Hepatocyte (in vitro differentiated cells): ENCODE measurements around the gene ABCD2. TPM values are rescaled to one million over a fixed set of nuclear protein-coding genes. Genes with fewer than 3 reads are reported as not detected.
A peak's percentile ranks its signal among the peaks of the same experiment; 100 is the strongest.

Experiments
- DNase-seq: peaks from one replicate; pipeline ENCODE4 v3.0.0-alpha.2; 2016; ENCODE audit warnings: low spot score
- H2AFZ ChIP-seq: fragments of 200-600 bp; sonication (generic); 2 replicates; pipeline ENCODE4 v1.6.0; 2016; ENCODE audit warnings: antibody characterized with exemption, mild to moderate bottlenecking
- H3K27ac ChIP-seq: fragments of 200-600 bp; sonication (generic); 2 replicates; pipeline ENCODE4 v1.5.1; 2016; ENCODE audit warnings: mild to moderate bottlenecking
- H3K27me3 ChIP-seq: fragments of 200-600 bp; sonication (generic); 2 replicates; pipeline ENCODE4 v1.6.1; 2016
- H3K36me3 ChIP-seq: fragments of 200-600 bp; sonication (generic); replicated peaks from 2 replicates; pipeline ENCODE4 v1.5.1; 2016; ENCODE audit warnings: low read depth; ENCODE audit not compliant: insufficient read depth
- H3K4me1 ChIP-seq: fragments of 200-600 bp; sonication (generic); 2 replicates; pipeline ENCODE4 v1.5.1; 2016; ENCODE audit warnings: mild to moderate bottlenecking, moderate library complexity; ENCODE audit not compliant: insufficient read depth
- H3K4me2 ChIP-seq: fragments of 200-600 bp; sonication (generic); 2 replicates; pipeline ENCODE4 v1.6.0; 2016
- H3K4me3 ChIP-seq: fragments of 200-600 bp; sonication (generic); 2 replicates; pipeline ENCODE4 v1.5.1; 2016; ENCODE audit warnings: mild to moderate bottlenecking
- H3K79me2 ChIP-seq: fragments of 200-600 bp; sonication (generic); 2 replicates; pipeline ENCODE4 v1.6.0; 2017; ENCODE audit warnings: mild to moderate bottlenecking
- H3K9me2 ChIP-seq: fragments of 200-600 bp; sonication (generic); replicated peaks from 2 replicates; pipeline ENCODE4 v1.6.0; 2017; ENCODE audit warnings: mild to moderate bottlenecking; ENCODE audit not compliant: insufficient read depth
- H3K9me3 ChIP-seq: fragments of 200-600 bp; sonication (generic); 2 replicates; pipeline ENCODE4 v1.5.1; 2016; ENCODE audit warnings: low read depth, mild to moderate bottlenecking
- H4K20me1 ChIP-seq: fragments of 200-600 bp; sonication (generic); 2 replicates; pipeline ENCODE4 v1.6.0; 2016; ENCODE audit warnings: mild to moderate bottlenecking; ENCODE audit not compliant: insufficient read depth, poor library complexity, severe bottlenecking
- CTCF ChIP-seq: fragments of 200-600 bp; sonication (generic); IDR thresholded peaks from 2 replicates; pipeline ENCODE4 v1.5.1; 2016; ENCODE audit warnings: antibody characterized with exemption, mild to moderate bottlenecking; ENCODE audit not compliant: poor library complexity
- EZH2 ChIP-seq: fragments of 200-600 bp; sonication (generic); IDR thresholded peaks from 2 replicates; pipeline ENCODE4 v1.6.1; 2016; ENCODE audit warnings: antibody characterized with exemption, mild to moderate bottlenecking, borderline replicate concordance
- EZH2phosphoT487 ChIP-seq: fragments of 200-600 bp; sonication (generic); IDR thresholded peaks from one replicate; pipeline ENCODE4 v1.6.1; 2018; ENCODE audit warnings: antibody characterized with exemption, mild to moderate bottlenecking, low read depth, moderate library complexity; ENCODE audit not compliant: unreplicated experiment, severe bottlenecking
- WGBS: methylation state at CpG from one replicate; pipeline ENCODE4 v1.1.6; 2016; ENCODE audit warnings: low lambda C conversion rate; ENCODE audit errors: missing lambda C conversion rate; 5-methylcytosine and 5-hydroxymethylcytosine counted together
- polyA plus RNA-seq: library from polyadenylated mRNA; unstranded; fragments of >200 nt; fragmentation: Nextera tagmentation; extraction: Ambion mirVana; gene quantifications from 2 replicates; pipeline ENCODE4 v1.2.1, GENCODE V29; 2016
- total RNA-seq: library from RNA; depleted of rRNA; stranded (reverse); fragments of >200 nt; gene quantifications from 2 replicates; pipeline ENCODE4 v1.2.3, GENCODE V29; 2014

Gene ABCD2
- total and polyA plus RNA-seq, 2 experiments from 2014 or later: 0.17 to 0.19 TPM

DNA sequence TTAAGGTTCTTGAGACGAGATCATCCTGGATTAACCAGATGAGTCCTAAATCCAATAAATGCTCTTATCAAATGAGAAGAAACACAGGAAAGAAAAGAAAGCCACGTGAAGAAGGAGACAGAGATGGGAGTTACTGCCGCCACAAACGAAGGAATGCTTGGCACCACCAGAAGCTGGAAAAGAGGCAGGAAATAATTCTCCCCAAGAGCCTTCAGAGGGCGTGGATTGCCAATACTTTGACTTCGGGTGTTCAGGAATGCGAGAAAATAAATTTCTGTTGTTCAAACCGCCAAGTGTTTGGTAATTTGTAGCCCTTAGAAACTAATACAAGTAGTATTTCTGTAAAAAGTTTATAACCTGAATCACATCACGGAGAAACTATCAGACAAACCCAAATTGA is 31.3 kb downstream of the ABCD2 start:
- DNase-seq: no peak

GRCh38 chr12:39587225-39587624 is 32.4 kb downstream of the ABCD2 start:
- no peaks in the 10 kb centered on the region for H4K20me1 ChIP-seq
- H3K79me2 ChIP-seq: no peaks in the 10 kb centered on the region
- no peaks in the 10 kb centered on the region for H3K4me1 ChIP-seq
- no peak for DNase-seq
- no peak overlapping the region for H3K27ac ChIP-seq
- no peaks in the 10 kb centered on the region for H3K9me3 ChIP-seq
- H3K27me3 ChIP-seq: no peaks in the 10 kb centered on the region
- H3K36me3 ChIP-seq: no peaks in the 10 kb centered on the region
- H3K4me2 ChIP-seq: no peak overlapping the region
- H3K9me2 ChIP-seq: no peaks in the 10 kb centered on the region
- 74% methylated on average over 3 of the region's 3 CpGs for WGBS
- TF ChIP-seq EZH2 (no peak), CTCF (peak; percentile 13)
- H3K4me3 ChIP-seq: no peak overlapping the region
- H2AFZ ChIP-seq: no peak overlapping the region

More for the DNA sequence above, 31.3 kb downstream of the ABCD2 start:
- Histone ChIP-seq H3K36me3 (no peaks in the 10 kb centered on the region), H3K27me3 (no peaks in the 10 kb centered on the region), H3K4me1 (no peaks in the 10 kb centered on the region), H4K20me1 (no peaks in the 10 kb centered on the region), H2AFZ (no peak overlapping the region), H3K79me2 (no peaks in the 10 kb centered on the region), H3K4me2 (no peak overlapping the region), H3K9me2 (no peaks in the 10 kb centered on the region), H3K9me3 (no peaks in the 10 kb centered on the region), H3K27ac (no peak overlapping the region), H3K4me3 (no peak overlapping the region)
- 86% methylated on average over 9 of the region's 9 CpGs for WGBS
- TF ChIP-seq EZH2phosphoT487 (no peak), EZH2 (no peak), CTCF (no peak)

DNA sequence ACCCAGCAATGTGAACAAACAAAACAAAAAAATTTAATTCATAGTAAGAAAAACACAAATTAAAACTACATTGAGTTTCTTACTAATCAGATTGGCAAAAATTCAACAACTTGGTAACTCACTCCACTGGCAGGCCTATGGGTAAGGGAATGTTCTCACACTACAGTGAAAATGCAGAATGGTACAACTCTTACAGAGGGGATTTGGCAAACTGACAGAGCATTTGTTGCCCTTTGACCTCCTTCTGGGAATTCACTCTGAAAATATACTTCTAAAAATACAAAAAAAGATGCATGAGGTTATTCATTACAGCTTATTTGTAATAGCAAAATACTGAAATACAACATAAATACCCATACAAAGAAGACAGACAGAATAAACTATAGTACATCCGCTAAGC is 32.8 kb downstream of the ABCD2 start:
- no peaks in the 10 kb centered on the region for H3K27me3 ChIP-seq
- H3K9me2 ChIP-seq: no peaks in the 10 kb centered on the region
- no peaks in the 10 kb centered on the region for H3K9me3 ChIP-seq
- no peak overlapping the region for H3K4me2 ChIP-seq
- H4K20me1 ChIP-seq: no peaks in the 10 kb centered on the region
- DNase-seq: peak; percentile 3
- no peaks in the 10 kb centered on the region for H3K4me1 ChIP-seq
- no peak overlapping the region for H3K4me3 ChIP-seq
- H3K36me3 ChIP-seq: no peaks in the 10 kb centered on the region
- TF ChIP-seq CTCF (no peak), EZH2 (no peak), EZH2phosphoT487 (no peak)
- H3K79me2 ChIP-seq: no peaks in the 10 kb centered on the region
- WGBS: 89% methylated on average over 1 of the region's 1 CpG
- H2AFZ ChIP-seq: no peak overlapping the region
- H3K27ac ChIP-seq: no peak overlapping the region

- H3K36me3 ChIP-seq: no peaks in the 10 kb centered on the region
- WGBS: 49% methylated on average over 3 of the region's 3 CpGs
- H3K27ac ChIP-seq: no peak overlapping the region
- no peak for DNase-seq
- no peaks in the 10 kb centered on the region for H4K20me1 ChIP-seq
- H3K9me2 ChIP-seq: no peaks in the 10 kb centered on the region
- no peaks in the 10 kb centered on the region for H3K27me3 ChIP-seq
- no peaks in the 10 kb centered on the region for H3K79me2 ChIP-seq
- TF ChIP-seq EZH2 (no peak), EZH2phosphoT487 (no peak), CTCF (no peak)
- H3K4me3 ChIP-seq: no peak overlapping the region
- H3K4me2 ChIP-seq: no peak overlapping the region
- H3K4me1 ChIP-seq: no peaks in the 10 kb centered on the region
- H3K9me3 ChIP-seq: no peaks in the 10 kb centered on the region
- no peak overlapping the region for H2AFZ ChIP-seq
Measured at GRCh38 chr12:39581592-39581991, 38.0 kb downstream of the ABCD2 start.
